Activated CD4-positive, alpha-beta T cell treated with anti-CD3 and anti-CD28 coated beads for 1 hour (primary cell): ENCODE data around the gene SH3PXD2B.
"Not testable (repeated sequence)": the region's sequence is repeated elsewhere in the genome, so short reads cannot be mapped to it uniquely, and the experiment has no call there.

Source experiments
- DNase-seq: peaks from one replicate; pipeline ENCODE4 v3.0.0-alpha.2; 2020

SH3PXD2B gene

DNA sequence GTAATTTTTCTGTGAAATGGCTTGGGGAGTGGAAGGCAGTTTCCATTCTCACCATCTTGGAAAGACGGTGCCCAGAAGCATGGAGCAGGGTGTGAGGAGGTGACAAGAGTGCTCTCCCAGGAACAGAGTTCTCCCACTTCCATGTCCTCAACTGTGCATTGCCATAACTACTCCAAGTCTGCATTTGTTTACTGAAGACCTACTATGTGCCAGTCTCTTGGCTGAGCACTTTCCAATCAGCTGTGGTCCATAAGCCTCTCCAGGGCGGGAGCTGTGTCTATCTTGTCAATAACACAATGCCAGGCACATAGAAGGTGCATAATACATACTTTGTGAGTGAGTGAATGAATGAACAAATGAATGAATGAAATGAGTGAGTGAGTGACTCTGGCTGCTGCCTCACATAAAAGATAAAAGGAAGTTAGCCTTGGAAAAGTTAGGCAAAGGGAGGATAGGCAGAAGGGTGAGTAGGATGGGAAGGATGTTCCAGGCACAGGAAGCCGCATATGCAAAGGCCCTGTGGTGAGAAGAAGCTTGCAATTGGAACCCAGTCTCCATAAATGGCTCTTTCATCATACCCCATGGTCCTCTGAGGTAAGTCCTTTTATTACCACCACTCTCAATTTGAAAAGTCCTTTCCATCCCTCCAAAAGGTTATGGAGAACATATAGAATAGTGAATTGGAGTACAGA is 31.3 kb upstream of the SH3PXD2B start:
- DNase-seq = no peak

DNA sequence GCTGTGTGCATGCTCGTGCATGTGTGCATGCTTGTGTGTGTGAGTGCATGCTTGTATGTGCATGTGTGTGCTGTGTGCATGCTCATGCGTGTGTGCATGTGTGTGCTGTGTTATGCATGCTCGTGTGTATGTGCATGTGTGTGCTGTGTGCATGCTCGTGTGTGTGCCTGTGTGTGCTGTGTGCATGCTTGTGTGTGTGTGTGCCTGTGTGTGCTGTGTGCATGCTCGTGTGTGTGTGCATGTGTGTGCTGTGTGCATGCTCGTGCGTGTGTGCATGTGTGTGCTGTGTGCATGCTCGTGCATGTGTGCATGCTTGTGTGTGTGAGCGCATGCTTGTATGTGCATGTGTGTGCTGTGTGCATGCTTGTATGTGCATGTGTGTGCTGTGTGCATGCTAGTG is 30.3 kb upstream of the SH3PXD2B start:
- no peak for DNase-seq

DNA sequence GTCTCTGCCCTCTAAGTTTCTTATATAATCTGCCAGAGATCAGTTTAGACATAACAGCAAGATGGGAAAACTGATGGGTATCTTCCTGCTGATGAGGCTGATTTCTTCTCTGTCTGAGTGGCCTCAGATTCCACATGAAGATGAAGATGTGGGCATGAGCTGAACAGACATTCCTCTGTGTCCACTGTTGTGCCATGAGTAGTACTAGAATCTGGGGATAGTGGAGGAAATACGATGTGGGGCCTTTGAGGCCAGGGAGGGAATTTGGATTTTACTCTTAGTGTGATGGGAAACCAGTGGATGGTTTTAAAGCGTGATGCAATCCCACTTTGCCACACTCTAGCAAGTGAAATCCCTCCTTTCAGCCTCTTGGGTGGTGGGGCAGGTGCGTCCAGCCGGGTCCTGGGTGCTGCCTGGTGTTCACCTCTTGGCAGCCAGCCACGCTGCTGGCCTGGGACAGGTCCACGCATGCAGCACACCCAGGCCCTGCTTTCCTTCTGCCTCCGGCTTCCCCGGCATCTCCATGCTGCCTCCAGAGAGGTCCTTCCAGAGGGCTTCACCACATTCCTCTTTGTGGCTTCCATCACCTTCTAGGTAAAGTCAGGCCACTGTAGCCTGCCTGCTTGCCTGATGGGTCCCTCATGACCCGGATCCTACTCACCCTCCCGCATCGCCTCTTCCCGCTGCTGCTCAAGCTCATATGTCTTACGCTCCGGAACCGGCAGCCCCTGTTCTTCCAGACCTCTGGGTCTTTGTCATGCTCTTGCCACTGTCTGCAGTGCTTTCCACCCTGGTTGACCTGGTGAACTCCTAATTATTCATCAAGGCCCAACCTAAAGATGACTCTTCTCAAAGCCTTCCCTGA is 28.1 kb upstream of the SH3PXD2B start:
- no peak for DNase-seq

DNA sequence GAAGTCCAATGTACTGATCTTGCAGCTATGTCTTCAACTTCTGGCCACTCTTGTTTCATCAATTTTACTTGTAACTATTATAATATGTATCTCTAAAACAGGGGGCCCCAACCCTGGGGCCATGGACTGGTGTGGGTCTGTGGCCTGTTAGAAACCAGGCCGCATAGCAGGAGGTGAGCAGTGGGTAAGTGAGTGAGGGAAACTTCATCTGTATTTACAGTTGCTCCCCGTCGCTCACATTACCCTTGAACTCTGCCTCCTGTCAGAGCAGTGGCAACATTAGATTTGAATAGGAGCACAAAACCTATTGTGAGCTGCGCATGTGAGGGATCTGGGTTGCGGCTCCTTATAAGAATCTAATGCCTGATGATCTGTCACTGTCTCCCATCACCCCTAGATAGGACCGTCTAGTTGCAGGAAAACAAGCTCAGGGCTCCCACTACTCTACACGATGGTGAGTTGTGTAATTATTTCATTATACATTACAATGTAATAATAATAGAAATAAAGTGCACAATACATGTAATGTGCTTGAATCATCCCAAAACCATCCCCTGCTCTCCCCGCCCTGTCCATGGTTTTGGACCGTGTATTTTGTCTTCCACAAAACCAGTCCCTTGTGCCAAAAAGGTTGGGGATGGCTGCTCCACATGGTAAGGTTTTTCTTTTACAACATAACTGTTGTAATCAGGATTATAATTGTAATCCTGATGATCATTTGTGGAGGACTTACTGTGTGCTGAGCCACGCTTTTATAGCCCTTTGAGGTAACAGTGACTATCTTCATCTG is 26.9 kb upstream of the SH3PXD2B start:
- no peak for DNase-seq

DNA sequence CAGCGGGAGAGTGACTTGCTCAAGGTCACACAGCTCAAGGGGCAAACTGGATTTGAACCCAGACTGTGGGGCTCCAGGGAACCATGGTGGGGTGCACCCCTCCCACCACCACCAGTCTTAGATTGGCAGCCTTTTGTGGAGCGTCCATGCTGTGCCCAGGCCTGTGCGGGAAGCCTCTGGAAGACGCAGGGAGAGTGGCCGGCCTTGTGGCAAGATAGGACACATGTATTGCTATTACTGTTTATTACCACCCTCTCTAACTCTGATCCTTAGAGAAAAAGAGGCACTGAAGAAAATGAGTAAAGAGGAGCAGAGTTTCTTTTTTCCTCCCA is 25.4 kb upstream of the SH3PXD2B start:
- no peak for DNase-seq

DNA sequence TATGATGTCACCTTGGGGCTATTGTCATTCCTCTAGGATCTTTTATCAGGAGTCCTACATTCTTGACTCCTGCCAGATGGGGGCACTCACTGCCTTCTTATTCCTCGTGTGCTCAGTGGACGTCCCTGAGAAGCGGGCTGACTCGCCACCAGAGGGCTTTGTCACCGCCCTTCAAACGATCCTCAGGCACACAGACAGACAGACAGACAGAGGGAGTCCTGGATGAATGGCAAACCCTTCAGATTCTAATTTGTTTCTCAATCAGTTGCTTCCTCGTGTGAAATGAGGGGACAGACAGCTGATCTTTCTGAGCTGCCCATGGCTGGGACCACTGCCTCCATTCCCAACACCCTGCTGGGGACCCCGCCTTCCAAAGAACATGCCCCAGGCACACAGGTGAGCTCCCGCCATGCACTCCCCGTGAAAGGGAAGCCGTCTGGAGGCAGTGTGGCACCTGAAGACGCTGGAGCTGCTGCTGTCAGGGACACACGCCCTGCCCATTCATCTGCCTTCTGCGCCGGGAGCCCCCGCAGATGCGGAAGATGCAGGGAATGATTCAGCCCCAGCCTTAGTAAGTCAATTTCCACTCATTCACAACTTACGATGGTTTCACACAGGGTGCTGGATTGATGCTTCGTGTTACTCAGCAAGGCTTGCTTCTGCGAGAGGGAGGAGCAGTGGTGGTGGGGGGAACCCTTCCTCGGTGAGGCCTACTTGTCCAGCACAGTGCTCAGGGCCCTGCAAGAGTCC is 24.9 kb upstream of the SH3PXD2B start:
- DNase-seq = peak; percentile 25

DNA sequence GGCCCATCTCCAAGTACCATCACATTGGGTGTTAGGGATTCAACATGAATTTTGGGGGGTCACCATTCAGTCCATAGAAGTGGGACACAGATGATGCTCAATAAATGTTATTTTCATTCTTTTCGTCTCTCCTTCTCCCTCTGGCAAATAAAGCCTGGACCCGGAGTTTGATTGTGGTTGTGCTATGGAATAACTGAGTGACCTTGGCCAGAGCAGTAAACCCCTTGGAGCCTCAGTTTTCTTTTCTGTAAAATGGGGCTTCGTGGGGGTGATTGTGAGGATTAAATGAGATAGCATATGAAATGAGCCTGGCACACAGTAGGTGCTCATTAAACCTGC is 24.3 kb upstream of the SH3PXD2B start:
- DNase-seq = not testable (repeated sequence)

DNA sequence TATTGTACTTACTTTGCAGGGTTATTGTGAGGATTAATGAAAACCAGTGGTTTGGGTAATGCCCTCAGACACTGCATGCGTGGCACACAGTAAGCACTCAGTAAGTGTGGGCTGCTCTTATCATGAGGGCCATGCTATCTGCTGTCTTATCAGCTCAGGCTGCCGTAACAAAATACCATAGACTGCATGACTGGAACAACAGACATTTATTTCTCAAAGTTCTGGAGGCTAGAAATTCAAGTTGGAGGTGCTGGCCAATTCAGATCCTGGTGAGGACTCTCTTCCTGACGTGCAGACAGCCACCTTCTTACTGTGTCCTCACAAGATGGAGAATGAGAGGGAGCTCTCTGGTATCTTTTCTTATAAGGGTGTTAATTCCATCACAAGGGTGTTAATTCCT is 23.9 kb upstream of the SH3PXD2B start:
- no peak for DNase-seq

DNA sequence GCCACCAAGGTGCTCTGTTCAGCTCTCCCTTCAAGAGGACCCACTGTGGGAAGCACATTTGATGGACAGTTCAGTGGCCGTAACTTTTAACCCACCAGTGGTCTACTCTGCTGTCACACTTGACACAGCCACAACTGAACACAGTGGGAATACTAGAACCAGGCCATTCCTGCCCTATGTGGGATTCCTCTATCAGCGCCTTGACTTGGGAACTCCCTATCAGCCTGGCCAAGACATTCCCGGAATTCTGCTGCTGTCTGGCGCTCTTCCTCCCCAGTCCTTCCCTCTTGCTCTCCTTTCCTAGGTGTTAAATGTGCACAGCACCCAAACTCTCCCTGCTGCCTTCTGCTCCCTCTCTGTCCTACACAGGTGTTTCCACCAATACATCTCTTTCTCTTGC is 23.1 kb upstream of the SH3PXD2B start:
- no peak for DNase-seq

DNA sequence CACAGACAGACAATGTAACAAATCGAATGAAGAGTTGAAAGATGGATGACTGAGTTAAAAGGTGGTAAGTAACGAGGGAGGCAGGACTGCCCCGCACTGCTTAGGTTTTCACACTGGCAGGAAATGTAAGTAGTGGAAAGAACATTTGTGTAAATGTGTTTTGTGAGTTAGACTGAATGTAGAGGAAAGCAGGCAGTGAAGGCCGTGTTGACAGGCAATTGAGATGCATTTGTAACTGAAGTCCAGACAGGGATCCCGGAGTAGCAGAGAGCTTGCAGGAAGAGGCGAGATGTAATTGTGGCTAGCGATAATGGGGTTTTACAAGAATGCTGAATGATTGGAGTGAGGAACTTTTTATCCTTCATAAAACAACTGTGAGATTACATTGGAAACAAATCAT is 20.0 kb upstream of the SH3PXD2B start:
- DNase-seq = no peak

DNA sequence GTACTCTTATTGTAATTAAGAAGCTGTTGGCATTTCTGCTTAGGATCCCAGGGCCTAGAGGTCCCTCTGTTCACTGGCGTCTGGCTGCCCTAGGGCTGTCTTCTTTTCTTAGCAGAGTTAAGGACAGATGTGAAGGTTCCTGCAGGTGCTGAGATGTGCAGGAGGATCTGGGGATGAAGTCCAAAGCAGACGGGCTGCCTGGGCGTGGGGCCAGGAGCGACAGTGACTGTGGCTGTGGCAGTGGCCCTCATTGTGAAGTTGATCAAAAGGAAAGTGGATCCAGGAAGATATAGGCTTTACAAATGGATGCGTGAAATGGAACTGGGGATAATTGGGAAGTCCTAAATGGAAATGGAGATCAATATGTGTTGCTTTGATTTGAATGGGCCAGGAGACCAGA is 19.1 kb upstream of the SH3PXD2B start:
- no peak for DNase-seq

DNA sequence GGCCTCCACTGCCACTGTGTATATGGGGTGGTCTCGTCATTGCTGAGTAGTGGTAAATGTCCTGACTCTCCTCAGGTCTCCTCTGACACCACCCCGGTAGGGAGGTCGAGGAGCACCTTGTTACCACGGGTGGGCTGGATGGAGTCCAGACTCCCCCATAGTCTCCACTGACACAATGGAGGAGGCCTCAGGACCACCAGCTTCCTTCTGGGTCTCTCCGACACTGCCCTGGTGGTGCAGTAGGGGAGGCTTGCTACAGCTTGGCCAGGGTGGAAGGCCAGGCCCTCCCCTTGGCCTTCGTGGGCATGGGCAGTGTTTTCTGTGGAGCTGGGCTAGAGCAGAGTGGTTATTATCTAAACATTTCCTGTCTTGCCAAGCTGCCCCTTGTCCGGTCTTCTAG is 15.4 kb upstream of the SH3PXD2B start:
- DNase-seq = no peak

DNA sequence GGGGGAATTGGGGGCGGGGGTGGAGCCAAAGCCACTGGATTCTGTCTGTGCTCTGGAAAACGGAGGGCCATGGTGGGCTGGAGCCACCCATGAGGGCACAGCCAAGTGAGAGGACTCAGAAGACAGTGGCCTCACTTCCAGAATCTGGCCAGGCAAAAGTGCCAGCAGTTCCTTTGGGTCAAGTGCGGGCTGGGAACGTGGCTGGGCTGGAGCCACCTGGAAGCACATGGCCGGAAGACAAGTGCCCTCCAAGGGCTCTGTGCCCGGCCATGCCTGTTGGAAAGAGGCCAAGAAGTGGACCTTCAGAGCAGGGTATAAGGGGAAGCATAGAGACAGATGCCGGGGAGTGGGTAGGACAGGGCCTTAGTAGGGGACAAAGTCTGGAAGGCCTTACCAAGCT is 11.7 kb upstream of the SH3PXD2B start:
- no peak for DNase-seq

DNA sequence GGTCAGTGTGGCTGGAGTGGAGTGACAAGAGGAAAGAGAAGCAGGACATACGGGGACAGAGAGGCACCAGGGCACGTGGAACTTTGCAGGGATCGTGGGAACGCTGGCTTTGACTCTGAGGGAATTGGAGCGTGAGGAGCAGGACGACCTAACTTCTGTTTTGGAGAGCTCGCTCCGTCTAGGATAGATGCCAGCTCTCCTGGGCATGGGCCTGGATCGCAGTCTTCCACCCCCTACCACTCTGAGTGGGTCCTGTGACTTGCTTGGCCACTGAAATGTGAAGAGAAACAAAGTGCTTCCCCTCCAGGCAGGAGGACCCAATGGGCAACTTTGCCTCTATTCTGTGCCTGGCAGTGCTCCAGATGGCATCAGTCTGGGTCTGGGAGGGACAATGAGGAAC is 8.7 kb upstream of the SH3PXD2B start:
- no peak for DNase-seq

DNA sequence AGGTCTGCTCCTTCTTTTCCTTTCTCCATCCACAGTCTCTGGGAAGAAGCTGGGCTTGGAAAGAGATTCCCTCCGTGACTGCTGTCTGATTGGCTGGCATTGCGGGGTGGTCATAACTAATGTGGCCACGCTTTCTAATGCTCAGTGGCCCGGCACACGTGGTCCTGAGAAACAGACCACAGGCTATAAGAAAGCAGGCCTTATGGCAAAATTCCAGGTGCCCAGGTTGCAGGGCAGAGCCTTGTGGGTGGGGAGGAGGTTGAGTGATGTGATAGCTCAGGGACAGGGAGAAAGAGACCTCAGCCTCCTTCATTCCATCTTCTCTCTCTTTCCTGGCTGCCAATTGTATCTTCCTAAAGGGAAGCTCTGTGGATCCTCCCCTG is 5.4 kb upstream of the SH3PXD2B start:
- no peak for DNase-seq

DNA sequence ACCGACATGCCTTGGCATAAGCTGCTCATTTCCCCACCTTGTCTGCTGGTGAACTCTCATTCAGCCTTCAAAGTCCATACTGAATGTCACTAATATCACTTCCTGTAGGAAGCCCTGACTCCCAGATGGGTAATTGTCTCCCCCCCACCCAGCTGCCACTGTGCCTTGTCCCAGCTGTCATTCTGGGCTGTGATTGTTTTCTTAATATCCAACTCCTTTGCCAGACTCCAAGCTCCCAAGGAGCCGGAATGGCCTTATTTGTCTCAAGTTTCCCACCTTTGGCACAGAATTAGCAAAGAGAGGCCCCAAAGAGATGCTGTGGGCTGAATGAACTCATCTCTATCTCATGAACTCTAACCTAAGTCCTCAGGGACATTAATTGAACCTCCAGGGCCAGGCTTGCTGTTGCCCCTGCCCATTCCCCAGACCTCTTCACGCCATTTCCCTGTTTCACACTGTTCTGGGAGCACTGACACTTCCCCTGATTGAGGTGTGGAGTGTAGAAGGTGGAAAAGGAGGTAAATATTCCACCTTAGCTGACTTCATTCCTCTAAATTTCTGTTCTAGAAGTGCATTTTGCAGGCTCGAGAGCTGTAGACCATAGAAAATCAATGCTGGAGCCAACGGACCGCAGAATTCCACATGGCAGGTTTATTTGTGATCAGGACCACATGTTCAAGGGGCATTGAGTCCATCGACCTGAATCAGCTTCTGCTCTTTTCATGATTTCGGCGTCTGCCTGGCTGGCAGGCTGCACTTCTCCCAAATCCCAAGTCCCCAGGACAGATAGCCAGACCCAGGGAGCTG is 4.9 kb upstream of the SH3PXD2B start:
- no peak for DNase-seq

DNA sequence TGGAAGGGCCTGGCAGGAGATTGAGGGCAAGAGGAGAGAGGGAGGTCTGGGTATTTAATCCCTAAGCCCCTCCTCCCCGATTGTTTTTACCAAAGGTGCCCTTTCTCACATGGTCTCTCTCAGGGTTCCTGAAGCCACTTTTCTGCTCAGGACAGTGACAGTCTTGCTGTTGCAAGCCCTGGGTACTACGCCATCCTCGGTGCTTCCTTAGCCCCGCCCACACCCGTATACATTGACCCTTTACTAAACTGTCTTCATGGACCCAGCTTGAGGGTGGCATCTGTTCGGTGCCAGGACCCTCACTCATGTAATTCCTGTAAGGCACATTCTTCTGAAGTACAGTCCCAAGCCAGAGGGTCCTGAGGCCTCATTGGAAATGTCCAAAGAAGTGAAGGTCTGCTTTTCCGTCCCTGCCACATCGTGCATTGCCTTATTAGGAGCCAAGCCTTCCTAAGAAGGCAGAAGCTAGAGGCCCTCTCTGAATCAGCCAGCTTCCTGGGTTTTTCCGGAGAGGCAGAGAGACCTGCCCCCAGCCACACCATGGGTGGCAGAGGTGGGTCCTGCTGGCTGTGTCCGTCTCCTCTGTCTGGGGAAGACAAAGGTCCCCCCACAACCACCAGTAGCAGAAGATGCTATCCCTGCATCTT is 1.9 kb upstream of the SH3PXD2B start:
- no peak for DNase-seq

DNA sequence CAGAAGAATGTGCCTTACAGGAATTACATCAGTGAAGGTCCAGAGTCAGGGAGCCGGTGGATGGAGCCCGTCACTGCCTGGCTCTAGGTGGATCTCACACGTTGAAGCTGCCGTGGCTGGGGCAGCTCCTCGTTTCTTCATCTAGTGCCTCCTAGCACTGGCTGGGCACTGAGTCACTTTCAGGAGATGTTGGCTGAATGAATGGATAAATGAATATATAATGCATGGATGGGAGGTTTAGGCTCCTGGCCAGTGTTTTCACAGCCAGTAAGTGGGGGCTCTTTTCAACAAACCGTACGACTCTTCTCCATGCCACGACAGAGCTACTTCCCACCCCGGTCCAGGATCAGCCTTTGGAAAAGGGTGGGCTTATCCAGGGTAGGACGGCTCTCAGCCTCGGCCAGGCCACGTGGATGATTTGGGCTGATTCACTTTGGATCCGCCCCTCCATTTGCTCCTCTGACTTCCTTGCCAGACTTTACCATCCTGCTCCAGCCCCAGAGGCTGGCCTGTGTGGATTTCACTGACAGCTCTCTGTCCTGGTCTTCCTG is 1.3 kb upstream of the SH3PXD2B start:
- DNase-seq = no peak

DNA sequence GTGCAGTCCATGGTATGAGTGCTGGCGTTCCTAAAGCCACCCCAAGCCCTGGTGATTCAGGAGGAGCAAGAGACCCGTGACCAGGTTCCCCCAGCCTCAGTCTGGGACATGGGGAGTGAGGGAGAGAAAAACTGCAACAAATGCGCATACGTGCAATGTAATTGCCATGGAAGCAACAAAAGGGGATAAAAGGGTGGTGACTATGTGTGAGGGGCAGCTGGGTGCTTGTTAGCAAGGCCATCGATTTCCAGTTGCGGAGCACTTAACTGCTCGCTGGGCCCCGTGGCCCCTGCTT is 709 bp upstream of the SH3PXD2B start:
- no peak for DNase-seq

DNA sequence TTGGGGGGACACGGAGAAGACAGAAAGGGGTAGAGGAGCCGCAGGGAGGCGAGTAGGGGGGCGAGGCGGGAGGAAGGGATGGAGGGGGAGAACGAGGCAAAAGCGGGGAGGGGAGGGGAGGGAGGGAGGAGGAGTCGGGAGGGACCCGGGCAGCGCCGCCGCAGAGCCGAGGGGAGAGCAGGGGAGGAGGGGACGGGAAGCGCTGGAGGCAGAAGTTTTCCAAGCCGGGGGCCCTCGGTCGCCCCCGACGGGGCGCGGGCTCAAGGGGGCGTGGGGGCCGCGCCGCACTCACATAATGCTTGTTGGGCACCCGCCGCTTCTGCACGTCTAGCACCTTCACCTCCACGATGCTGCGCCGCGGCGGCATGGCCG is 353 bp downstream of the SH3PXD2B start:
- DNase-seq = no peak

DNA sequence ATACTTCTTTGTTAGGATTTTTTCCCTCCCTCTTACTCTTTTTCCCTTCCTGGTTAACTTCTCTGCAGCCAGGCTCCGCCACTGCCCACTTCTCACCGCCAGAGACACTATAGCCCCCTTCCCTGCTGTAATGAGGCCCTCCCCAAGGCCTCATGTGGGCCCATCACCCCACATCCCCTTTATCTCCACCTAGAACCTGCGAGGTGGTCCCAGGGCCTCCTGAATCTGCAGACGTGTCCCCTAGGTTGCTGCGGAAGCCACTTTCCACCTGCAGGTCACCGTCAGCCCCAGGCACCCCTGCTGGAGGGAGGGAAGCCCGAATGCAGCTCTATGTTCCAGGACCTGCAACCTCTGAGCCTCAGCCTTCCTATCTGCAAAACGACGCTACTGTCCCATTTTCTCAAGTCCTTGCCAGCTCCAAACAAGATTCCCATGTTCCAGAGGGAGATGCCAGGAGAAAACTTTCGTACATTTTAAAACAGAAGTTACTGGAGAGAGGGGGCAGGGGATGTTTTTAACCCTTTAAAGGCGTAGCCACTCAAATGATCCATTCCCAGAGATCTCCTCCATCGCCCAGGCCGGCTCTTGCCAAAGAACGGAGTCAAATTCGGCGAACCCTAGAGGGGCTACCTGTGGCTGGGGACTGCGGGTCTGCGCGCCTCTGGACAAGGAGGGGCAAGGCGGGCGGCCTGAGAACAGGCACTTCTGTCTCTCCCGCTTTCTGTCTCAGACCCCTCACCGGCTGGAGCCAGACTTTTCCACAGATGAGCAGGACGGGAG is 929 bp downstream of the SH3PXD2B start:
- no peak for DNase-seq
